ENCODE data around the gene CNOT9.

CNOT9 gene

GRCh38 chr2:218644721-218645120 lies 76.1 kb downstream of the CNOT9 start:
- DNase-seq (ENCODE audit: low spot score), result no peak

GRCh38 chr2:218645126-218645525 lies 76.5 kb downstream of the CNOT9 start:
- no peak for DNase-seq (ENCODE audit: low spot score)

Measured in activated CD4-positive, alpha-beta T cell treated with anti-CD3 and anti-CD28 coated beads, Interleukin-2, Interleukin-4, amounts not matched to agents 100 ng/mL and 50 ng/mL, durations not matched to agents 16 hours and 8 hours (primary cell).